ENCODE data around the gene SAFB.

The SAFB gene

DNA sequence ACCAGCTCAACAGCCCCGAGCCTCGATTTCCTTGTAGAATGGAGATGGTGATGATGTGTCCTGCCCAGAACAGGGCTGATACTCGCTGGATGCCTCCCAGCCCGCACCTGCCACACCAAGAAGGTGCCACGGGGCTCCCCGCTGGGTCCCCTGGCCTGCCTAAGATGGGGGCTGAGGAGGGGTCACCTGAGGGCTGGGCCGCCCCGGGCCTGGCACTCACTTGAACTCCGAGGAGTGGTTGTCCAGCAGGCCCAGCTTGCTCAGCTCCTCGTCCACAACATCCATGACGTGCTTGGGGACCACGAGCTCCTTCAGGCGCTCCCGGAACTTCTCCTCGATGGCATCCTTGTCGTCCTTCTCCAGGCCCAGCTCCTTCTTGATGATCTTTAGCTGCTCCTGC is 82.7 kb downstream of the SAFB start:
- no peak overlapping the region for H3K4me3 ChIP-seq
- peaks cover 34 to 93% (median 83%) of the 10 kb centered on the region in 3 donors for H3K36me3 ChIP-seq
- no peak for DNase-seq
- no peaks in the 10 kb centered on the region for H3K27me3 ChIP-seq
- no peaks in the 10 kb centered on the region for H3K4me1 ChIP-seq
- TF ChIP-seq, protein P1, sequence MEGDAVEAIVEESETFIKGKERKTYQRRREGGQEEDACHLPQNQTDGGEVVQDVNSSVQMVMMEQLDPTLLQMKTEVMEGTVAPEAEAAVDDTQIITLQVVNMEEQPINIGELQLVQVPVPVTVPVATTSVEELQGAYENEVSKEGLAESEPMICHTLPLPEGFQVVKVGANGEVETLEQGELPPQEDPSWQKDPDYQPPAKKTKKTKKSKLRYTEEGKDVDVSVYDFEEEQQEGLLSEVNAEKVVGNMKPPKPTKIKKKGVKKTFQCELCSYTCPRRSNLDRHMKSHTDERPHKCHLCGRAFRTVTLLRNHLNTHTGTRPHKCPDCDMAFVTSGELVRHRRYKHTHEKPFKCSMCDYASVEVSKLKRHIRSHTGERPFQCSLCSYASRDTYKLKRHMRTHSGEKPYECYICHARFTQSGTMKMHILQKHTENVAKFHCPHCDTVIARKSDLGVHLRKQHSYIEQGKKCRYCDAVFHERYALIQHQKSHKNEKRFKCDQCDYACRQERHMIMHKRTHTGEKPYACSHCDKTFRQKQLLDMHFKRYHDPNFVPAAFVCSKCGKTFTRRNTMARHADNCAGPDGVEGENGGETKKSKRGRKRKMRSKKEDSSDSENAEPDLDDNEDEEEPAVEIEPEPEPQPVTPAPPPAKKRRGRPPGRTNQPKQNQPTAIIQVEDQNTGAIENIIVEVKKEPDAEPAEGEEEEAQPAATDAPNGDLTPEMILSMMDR (IDR thresholded peaks at IDR 0.05), result no peak
- intact Hi-C loops (cut with DNase I; ENCODE audit: low total_unique reads), result no loop called here
- H3K9me3 ChIP-seq, result no peaks in the 10 kb centered on the region
- H3K27ac ChIP-seq, result no peak overlapping the region

DNA sequence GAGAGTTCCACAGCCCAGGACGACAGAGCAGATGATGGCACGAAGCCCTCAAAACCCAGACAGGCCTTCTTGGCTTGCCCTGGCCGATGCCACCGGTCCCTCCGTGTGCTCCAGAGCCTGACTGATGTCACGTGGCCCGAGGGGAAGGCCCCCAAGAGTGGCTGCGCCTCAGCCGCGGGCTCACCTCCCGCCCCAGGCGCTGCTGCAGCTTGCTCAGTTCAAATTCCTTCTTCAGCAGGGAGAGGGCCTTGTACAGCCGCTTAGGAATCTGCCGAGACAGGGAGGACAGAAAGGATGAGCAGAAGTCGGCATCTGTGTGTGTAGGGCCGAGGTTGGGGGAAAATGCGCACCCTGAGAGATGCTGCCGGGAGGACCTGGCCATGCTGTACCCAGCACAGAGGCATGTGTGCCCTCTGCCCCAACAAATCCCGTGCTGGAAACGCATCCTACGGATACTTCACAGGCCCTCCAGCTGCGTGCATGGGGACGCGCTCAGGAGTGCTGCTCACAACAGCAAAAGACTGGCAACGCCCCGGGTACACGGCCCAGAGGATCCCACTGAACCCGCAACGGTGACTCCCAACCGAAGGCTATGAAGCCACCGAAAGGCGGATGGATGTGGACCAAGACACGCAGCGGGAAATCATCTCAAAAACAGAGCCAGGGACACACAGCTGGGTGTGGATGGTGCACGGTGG is 84.1 kb downstream of the SAFB start:
- no peak overlapping the region for H3K4me3 ChIP-seq
- intact Hi-C loops (cut with DNase I; ENCODE audit: low total_unique reads), result no loop called here
- no peaks in the 10 kb centered on the region for H3K27me3 ChIP-seq
- no peaks in the 10 kb centered on the region for H3K9me3 ChIP-seq
- TF ChIP-seq, protein P1 (IDR thresholded peaks at IDR 0.05), result no peak
- peaks cover 43 to 94% (median 83%) of the 10 kb centered on the region in 3 donors for H3K36me3 ChIP-seq
- H3K27ac ChIP-seq, result no peak overlapping the region
- no peak for DNase-seq
- no peaks in the 10 kb centered on the region for H3K4me1 ChIP-seq

DNA sequence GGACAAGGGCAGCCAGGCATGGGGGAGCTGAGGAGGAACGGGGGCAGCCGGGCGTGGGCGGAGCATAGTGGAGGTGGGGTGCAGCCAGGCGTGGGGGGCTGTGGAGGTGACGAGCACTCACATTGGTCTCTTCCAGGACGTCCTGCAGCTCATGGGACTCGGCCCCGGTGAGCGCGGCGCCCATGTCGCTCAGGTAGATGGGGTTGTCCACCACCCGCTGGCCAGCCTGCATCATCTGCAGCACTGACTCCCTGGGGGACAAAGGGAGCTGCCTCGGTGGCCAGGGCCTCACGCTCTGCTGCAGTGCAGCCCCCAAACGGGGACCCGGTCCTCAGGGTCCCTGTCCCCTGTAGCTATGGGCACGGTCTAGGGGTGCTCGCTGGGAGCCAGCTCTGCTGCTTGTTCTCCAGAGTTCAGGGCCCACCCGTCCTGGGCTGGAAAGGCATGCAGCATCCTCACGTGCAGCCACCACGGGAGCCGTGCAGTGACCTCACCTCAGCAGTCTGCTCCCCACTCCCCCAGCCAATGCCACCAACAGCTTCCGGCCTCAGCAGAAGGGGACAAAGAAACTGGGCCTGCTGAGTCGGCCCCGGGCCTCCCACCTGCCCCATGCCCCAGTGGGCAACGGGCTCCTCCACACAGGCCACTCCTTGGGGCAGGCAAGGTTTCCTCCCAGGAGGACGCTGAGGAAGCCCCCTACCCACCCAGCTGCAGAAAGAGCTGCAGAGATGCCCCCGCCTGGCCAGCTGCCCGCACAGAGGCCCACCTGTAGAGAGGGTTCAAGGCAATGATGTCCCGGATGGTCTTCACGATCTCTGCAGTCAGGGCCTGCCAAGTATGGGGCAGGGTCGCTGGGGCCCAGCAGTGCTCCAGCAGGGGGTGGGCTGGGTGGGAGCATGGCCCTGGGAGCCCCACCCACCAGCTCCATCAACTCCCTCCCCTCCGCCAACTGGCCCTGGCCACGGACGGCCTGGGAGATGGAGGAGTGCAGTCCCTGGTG is 85.0 kb downstream of the SAFB start:
- Histone ChIP-seq H3K9me3 (no peaks in the 10 kb centered on the region), H3K27ac (no peak overlapping the region), H3K36me3 (peaks cover 51 to 99% (median 88%) of the 10 kb centered on the region in 3 donors), H3K4me3 (no peak overlapping the region), H3K4me1 (no peaks in the 10 kb centered on the region), H3K27me3 (no peaks in the 10 kb centered on the region)
- intact Hi-C loops (cut with DNase I; ENCODE audit: low total_unique reads), result no loop called here
- DNase-seq, result no peak
- TF ChIP-seq, protein P1 (IDR thresholded peaks at IDR 0.05), result no peak

DNA sequence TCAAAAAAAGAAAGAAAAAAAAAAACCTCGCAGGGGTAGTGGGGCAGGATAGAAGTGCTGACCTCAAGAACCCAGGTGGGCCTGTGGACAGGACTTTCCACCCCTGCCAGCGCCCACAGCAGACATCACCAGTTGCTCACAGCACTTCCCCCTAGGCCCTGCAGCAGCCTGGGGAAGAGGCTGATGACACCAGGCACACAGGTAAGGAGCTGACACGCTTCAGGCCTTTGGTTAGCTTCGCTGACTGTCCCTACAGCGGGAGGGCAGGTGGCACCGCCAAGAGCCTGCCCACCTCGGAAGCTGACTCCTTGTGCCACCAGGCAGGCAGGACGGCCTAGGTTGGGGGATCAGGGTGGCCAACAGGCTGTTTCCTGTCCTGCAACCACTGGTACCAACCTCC is 88.1 kb downstream of the SAFB start:
- peaks cover 40 to 82% (median 73%) of the 10 kb centered on the region in 3 donors for H3K36me3 ChIP-seq
- no peak overlapping the region for H3K27ac ChIP-seq

DNA sequence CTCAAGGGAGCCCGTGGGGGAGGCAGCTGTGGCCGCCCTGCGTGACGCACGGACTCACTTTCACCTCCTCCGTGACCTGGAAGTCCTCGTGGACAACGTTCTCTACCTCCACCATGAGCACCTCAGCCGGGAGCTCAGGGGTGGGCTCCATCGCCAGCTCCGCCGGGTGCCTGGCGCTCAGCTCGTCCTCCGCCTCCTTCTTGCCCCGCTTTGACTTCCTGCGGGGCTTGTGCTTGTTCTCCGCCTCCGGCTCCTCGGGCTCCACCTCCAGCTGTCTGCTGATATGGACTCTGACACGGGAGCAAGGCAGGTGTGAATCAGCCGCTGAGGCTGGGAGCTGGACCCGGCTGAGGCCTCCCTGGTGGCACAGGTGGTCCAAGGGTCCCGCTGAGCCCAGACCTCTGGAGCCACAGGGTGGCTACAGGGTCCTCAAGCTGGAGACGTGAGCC is 88.9 kb downstream of the SAFB start:
- DNase-seq, result no peak
- TF ChIP-seq, protein P1 (IDR thresholded peaks at IDR 0.05), result no peak
- Histone ChIP-seq H3K4me3 (no peak overlapping the region), H3K36me3 (peaks cover 40 to 75% (median 66%) of the 10 kb centered on the region in 3 donors), H3K27ac (no peak overlapping the region), H3K9me3 (no peaks in the 10 kb centered on the region), H3K4me1 (no peaks in the 10 kb centered on the region), H3K27me3 (no peaks in the 10 kb centered on the region)
- intact Hi-C loops (cut with DNase I; ENCODE audit: low total_unique reads), result no loop called here

More for the DNA sequence above, 88.1 kb downstream of the SAFB start:
- H3K4me1 ChIP-seq, result no peaks in the 10 kb centered on the region
- no peaks in the 10 kb centered on the region for H3K27me3 ChIP-seq
- H3K9me3 ChIP-seq, result no peaks in the 10 kb centered on the region
- TF ChIP-seq, protein P1 (IDR thresholded peaks at IDR 0.05), result no peak
- no peak overlapping the region for H3K4me3 ChIP-seq
- DNase-seq, result no peak
- intact Hi-C loops (cut with DNase I; ENCODE audit: low total_unique reads), result no loop called here
